Measurements from ENCODE around the gene PCDHGB5.
"Not testable (repeated sequence)": the region's sequence is repeated elsewhere in the genome, so short reads cannot be mapped to it uniquely, and the experiment has no call there.

PCDHGB5 gene

DNA sequence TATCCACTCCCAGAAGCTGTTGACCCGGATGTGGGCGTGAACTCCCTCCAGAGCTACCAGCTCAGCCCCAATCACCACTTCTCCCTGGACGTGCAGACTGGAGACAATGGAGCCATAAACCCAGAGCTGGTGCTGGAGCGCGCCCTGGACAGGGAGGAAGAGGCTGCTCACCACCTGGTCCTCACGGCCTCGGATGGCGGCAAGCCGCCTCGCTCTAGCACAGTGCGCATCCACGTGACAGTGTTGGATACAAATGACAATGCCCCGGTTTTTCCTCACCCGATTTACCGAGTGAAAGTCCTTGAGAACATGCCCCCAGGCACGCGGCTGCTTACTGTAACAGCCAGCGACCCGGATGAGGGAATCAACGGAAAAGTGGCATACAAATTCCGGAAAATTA, 4.5 kb upstream of the PCDHGB5 start:
- no peak overlapping the region for H3K4me3 ChIP-seq (ENCODE audit: low read length)
- TF ChIP-seq, protein P1, sequence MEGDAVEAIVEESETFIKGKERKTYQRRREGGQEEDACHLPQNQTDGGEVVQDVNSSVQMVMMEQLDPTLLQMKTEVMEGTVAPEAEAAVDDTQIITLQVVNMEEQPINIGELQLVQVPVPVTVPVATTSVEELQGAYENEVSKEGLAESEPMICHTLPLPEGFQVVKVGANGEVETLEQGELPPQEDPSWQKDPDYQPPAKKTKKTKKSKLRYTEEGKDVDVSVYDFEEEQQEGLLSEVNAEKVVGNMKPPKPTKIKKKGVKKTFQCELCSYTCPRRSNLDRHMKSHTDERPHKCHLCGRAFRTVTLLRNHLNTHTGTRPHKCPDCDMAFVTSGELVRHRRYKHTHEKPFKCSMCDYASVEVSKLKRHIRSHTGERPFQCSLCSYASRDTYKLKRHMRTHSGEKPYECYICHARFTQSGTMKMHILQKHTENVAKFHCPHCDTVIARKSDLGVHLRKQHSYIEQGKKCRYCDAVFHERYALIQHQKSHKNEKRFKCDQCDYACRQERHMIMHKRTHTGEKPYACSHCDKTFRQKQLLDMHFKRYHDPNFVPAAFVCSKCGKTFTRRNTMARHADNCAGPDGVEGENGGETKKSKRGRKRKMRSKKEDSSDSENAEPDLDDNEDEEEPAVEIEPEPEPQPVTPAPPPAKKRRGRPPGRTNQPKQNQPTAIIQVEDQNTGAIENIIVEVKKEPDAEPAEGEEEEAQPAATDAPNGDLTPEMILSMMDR (IDR thresholded peaks at IDR 0.05; ENCODE audit: insufficient read depth, low read depth, low read length, missing control alignments), result no peak
- DNase-seq (ENCODE audit: low read depth), result no peak

DNA sequence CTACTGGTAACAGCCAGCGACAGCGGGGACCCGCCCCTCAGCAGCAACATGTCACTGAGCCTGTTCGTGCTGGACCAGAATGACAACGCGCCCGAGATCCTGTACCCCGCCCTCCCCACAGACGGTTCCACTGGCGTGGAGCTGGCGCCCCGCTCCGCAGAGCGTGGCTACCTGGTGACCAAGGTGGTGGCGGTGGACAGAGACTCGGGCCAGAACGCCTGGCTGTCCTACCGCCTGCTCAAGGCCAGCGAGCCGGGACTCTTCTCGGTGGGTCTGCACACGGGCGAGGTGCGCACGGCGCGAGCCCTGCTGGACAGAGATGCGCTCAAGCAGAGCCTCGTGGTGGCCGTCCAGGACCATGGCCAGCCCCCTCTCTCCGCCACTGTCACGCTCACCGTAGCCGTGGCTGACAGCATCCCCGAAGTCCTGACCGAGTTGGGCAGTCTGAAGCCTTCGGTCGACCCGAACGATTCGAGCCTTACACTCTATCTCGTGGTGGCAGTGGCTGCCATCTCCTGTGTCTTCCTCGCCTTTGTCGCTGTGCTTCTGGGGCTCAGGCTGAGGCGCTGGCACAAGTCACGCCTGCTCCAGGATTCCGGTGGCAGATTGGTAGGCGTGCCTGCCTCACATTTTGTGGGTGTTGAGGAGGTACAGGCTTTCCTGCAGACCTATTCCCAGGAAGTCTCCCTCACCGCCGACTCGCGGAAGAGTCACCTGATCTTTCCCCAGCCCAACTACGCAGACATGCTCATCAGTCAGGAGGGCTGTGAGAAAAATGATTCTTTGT, 3.2 kb upstream of the PCDHGB5 start:
- H3K4me3 ChIP-seq (ENCODE audit: low read length); DNase-seq (ENCODE audit: low read depth): not testable (repeated sequence)

DNA sequence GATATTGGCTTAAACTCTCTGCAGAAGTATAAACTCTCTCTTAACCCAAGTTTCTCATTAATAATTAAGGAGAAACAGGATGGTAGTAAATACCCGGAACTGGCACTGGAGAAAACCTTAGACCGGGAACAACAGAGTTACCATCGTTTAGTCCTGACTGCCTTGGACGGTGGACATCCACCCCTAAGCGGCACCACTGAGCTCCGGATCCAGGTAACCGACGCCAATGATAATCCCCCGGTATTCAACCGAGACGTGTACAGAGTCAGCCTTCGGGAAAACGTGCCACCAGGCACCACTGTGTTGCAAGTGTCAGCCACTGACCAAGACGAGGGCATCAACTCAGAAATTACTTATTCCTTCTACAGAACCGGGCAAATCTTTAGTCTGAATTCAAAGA, 861 bp downstream of the PCDHGB5 start:
- TF ChIP-seq, protein P1 (IDR thresholded peaks at IDR 0.05; ENCODE audit: insufficient read depth, low read depth, low read length, missing control alignments), result no peak
- H3K4me3 ChIP-seq (ENCODE audit: low read length), result no peak overlapping the region
- no peak for DNase-seq (ENCODE audit: low read depth)

DNA sequence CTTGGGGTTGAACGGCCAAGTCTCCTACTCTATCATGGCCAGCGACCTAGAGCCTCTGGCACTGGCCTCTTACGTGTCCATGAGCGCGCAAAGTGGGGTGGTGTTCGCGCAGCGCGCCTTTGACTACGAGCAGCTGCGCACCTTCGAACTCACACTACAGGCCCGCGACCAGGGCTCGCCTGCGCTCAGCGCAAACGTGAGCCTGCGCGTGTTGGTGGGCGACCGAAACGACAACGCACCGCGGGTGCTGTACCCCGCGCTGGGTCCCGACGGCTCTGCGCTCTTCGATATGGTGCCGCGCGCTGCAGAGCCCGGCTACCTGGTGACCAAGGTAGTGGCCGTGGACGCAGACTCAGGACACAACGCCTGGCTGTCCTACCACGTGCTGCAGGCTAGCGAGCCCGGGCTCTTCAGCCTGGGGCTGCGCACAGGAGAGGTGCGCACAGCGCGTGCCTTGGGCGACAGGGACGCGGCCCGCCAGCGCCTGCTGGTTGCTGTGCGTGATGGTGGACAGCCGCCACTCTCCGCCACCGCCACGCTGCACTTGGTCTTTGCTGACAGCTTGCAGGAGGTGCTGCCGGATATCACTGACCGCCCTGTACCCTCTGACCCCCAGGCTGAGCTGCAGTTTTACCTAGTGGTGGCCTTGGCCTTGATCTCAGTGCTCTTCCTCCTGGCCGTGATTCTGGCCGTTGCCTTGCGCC, 2.0 kb downstream of the PCDHGB5 start:
- no peak for DNase-seq (ENCODE audit: low read depth)
- TF ChIP-seq, protein P1 (IDR thresholded peaks at IDR 0.05; ENCODE audit: insufficient read depth, low read depth, low read length, missing control alignments), result no peak
- no peak overlapping the region for H3K4me3 ChIP-seq (ENCODE audit: low read length)

DNA sequence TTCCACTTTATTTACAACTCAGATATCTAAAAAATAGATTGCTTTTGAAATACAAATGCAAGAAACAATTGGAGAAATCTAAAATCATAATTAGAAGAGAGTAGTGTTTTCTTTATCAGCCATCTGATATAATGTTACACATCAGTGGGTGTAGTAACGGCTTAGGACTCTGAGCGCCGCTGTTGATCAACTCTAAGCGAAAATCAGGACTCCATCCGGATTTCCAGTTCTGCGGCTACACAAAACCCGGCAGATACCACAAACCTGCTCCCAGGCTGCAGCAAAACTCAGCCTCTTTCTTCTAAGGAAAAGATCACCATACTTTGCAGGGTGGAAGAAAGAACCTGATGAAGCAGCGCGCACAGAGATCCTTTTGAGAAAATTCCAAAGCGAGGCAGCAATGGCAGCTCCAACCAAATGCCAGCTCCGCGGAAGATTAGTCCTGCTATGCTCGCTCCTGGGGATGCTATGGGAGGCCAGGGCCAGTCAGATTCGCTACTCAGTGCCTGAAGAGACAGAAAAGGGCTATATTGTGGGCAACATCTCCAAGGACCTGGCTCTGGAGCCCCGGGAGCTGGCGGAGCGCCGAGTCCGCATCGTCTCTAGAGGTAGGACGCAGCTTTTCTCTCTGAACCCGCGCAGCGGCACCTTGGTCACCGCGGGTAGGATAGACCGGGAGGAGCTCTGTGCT, 5.0 kb downstream of the PCDHGB5 start, which contains the start of gene PCDHGA9:
Gene PCDHGA9, plus strand, starts transcription at position 226 of the 691 bp plus-strand sequence. Its CDS starts 175 bp downstream, at position 401.
- peak within 1 kb of the TSS; percentile 34 for H3K4me3 ChIP-seq (ENCODE audit: low read length)
- peak; percentile 51 for DNase-seq (ENCODE audit: low read depth)
- TF ChIP-seq, protein P1 (IDR thresholded peaks at IDR 0.05; ENCODE audit: insufficient read depth, low read depth, low read length, missing control alignments), result peak; percentile 58

DNA sequence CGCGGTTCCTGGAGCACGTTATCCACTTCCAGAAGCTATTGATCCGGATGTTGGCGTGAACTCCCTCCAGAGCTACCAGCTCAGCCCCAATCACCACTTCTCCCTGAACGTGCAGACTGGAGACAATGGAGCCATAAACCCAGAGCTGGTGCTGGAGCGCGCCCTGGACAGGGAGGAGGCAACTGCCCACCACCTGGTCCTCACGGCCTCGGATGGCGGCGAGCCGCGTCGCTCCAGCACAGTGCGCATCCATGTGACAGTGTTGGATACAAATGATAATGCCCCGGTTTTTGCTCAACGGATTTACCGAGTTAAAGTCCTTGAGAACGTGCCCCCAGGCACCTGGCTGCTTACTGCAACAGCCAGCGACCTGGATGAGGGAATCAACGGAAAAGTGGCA, 5.6 kb downstream of the PCDHGB5 start:
- DNase-seq (ENCODE audit: low read depth), result no peak
- no peak overlapping the region for H3K4me3 ChIP-seq (ENCODE audit: low read length)
- TF ChIP-seq, protein P1 (IDR thresholded peaks at IDR 0.05; ENCODE audit: insufficient read depth, low read depth, low read length, missing control alignments), result no peak

All from epithelial cell of esophagus (primary cell).